NOMO-1 treated with dmso at 0.1 percent for 144 hours (cell line): ENCODE measurements around the gene NDUFB6.
"Not testable (repeated sequence)": the region's sequence is repeated elsewhere in the genome, so short reads cannot be mapped to it uniquely, and the experiment has no call there.

Source experiments
- DNase-seq: peaks from one replicate; lab custom pipeline; 2025; ENCODE audit not compliant: unreplicated experiment; lab: John Stamatoyannopoulos, UW

Gene NDUFB6

GRCh38 chr9:32524892-32525708, 47.9 kb downstream of the NDUFB6 start:
- DNase-seq = peak; percentile 12

- DNase-seq = not testable (repeated sequence)
Measured at GRCh38 chr9:32524558-32524891, 48.4 kb downstream of the NDUFB6 start.

GRCh38 chr9:32523910-32524309, 49.0 kb downstream of the NDUFB6 start:
- no peak for DNase-seq

- DNase-seq = no peak
Measured at GRCh38 chr9:32518276-32518675, 54.7 kb downstream of the NDUFB6 start.

GRCh38 chr9:32516241-32516640, 56.7 kb downstream of the NDUFB6 start:
- no peak for DNase-seq

GRCh38 chr9:32508728-32509127, 64.2 kb downstream of the NDUFB6 start:
- no peak for DNase-seq

- no peak for DNase-seq
Measured at GRCh38 chr9:32503008-32503407, 70.0 kb downstream of the NDUFB6 start.
